BJ (cell line): ENCODE data around the gene GDI2. TPM values are rescaled to one million over a fixed set of nuclear protein-coding genes. Genes with fewer than 3 reads are reported as not detected.
"Not testable (repeated sequence)": the region's sequence is repeated elsewhere in the genome, so short reads cannot be mapped to it uniquely, and the experiment has no call there.

Source experiments
- CTCF ChIA-PET: fragments of 350-600 bp; formaldehyde crosslinking; extraction: SDS; loops from one replicate; lab custom pipeline; 2021; ENCODE audit warnings: antibody characterized with exemption, inconsistent platforms; lab: Yijun Ruan, JAX
- POLR2A ChIA-PET: fragments of 300-600 bp; sonication (Branson Sonifier 250); formaldehyde crosslinking; extraction: SDS; loops from one replicate; lab custom pipeline; 2021; ENCODE audit warnings: antibody characterized with exemption; lab: Charles Lee
- DNase-seq: peaks from one replicate; pipeline ENCODE4 v3.0.0-alpha.2; 2011; ENCODE audit warnings: low read depth
- H3K27me3 ChIP-seq: 2 replicates; pipeline ENCODE4 v1.6.0; 2011; ENCODE audit warnings: low read length; ENCODE audit not compliant: control insufficient read depth, insufficient read depth
- H3K36me3 ChIP-seq: 2 replicates; pipeline ENCODE4 v1.5.1; 2011; ENCODE audit warnings: low read length; ENCODE audit not compliant: control insufficient read depth, insufficient read depth
- H3K4me3 ChIP-seq: 2 replicates; pipeline ENCODE4 v1.5.1; 2011; ENCODE audit warnings: low read depth, mild to moderate bottlenecking, control low read depth, low read length
- CTCF ChIP-seq: IDR thresholded peaks from 2 replicates; pipeline ENCODE4 v1.5.1; 2011; ENCODE audit warnings: low read depth, mild to moderate bottlenecking, control low read depth, inconsistent platforms, low read length, moderate library complexity; ENCODE audit not compliant: insufficient read depth
- polyA plus RNA-seq: library from polyadenylated mRNA; depleted of rRNA; stranded (reverse); fragments of >200 nt; gene quantifications from 2 replicates; pipeline ENCODE4 v1.2.3, GENCODE V29; 2011

The GDI2 gene
- polyA plus RNA-seq, 1 experiment = 148 TPM

GRCh38 chr10:5855979-5856700, 42.9 kb upstream of the GDI2 start:
- TF ChIP-seq CTCF = no peak
- no peaks in the 10 kb centered on the region for H3K27me3 ChIP-seq
- no peak for DNase-seq
- no peaks in the 10 kb centered on the region for H3K36me3 ChIP-seq
- ChIA-PET POLR2A (interaction anchor here (0.6 kb wide), 1 partner anchor 45 kb away, joined by 3 read pairs; no protein-coding TSS in a partner anchor), CTCF (no interaction called here)
- H3K4me3 ChIP-seq = no peak overlapping the region

- CTCF ChIA-PET = no interaction called here
- DNase-seq = no peak
- no peaks in the 10 kb centered on the region for H3K36me3 ChIP-seq
- TF ChIP-seq CTCF = no peak
- POLR2A ChIA-PET = no interaction called here
- no peak overlapping the region for H3K4me3 ChIP-seq
- H3K27me3 ChIP-seq = no peaks in the 10 kb centered on the region
Observed at GRCh38 chr10:5854131-5854475, 40.9 kb upstream of the GDI2 start.

- H3K27me3 ChIP-seq, POLR2A ChIA-PET, H3K36me3 ChIP-seq, DNase-seq, H3K4me3 ChIP-seq, CTCF ChIA-PET: not testable (repeated sequence)
Observed at GRCh38 chr10:5846667-5847066, 33.4 kb upstream of the GDI2 start.

GRCh38 chr10:5844345-5845055, 31.3 kb upstream of the GDI2 start:
- POLR2A ChIA-PET = no interaction called here
- Histone ChIP-seq H3K36me3 (no peaks in the 10 kb centered on the region), H3K4me3 (peak overlapping the region; percentile 15; the same call in 1 of the 2 replicates), H3K27me3 (peaks cover 3% of the 10 kb centered on the region; the same call in 1 of the 2 replicates)
- no peak for TF ChIP-seq CTCF
- CTCF ChIA-PET = interaction anchor here (2.0 kb wide), 1 partner anchor 13 kb away, joined by 7 read pairs; no protein-coding TSS in a partner anchor
- peak; percentile 74 for DNase-seq

- no peak for DNase-seq
- ChIA-PET CTCF (interaction anchor here (2.0 kb wide), 1 partner anchor 14 kb away, joined by 7 read pairs; no protein-coding TSS in a partner anchor), POLR2A (interaction anchor here (0.6 kb wide), 1 partner anchor 30 kb away, joined by 3 read pairs; no protein-coding TSS in a partner anchor)
- Histone ChIP-seq H3K27me3 (peaks cover 3% of the 10 kb centered on the region; the same call in 1 of the 2 replicates), H3K4me3 (no peak overlapping the region), H3K36me3 (no peaks in the 10 kb centered on the region)
- TF ChIP-seq CTCF = no peak
Observed at GRCh38 chr10:5843686-5844344, 30.6 kb upstream of the GDI2 start.
